ENCODE results near the gene ANKMY1. TPM values are rescaled to one million over a fixed set of nuclear protein-coding genes. Genes with fewer than 3 reads are reported as not detected.

Gene ANKMY1
- total RNA-seq, 1 donor from 2014 or later, result 5.3 TPM

GRCh38 chr2:240461471-240462072, 96.2 kb downstream of the ANKMY1 start:
- DNase-seq (ENCODE audit: low read depth, low spot score), result no peak

DNA sequence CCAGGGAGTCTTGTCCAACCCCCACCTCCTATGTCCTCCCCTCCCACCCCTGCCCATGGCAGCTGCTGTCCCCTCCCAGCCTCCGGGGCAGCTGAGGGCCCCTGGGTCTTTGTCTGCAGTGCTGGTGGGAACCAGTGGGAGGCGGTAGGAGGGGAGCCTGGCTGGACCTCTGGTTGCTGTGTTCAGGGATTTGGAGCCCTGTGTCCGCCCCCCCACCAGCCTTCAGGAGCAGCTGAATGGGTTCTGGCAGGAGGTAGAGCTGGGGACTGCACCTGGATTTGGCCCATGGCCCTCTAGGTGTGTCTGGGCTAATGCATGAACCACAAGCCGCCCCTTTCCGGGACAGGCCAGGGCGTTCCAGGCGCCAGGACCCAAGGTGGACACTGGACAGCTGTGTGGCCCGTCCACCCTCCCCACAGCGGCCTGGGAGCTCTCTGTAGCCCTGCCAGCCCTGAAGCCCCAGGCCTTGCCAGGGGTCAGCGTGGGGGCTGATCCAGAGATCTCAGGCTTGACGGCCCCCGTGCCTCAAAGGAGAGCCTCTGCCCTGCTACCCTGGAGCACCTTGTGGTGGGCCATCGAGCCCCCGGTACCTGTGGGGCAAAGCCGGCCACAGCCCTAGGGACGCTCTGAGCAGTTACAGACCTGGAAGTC, 96.9 kb downstream of the ANKMY1 start:
- no peak for DNase-seq (ENCODE audit: low read depth, low spot score)

DNA sequence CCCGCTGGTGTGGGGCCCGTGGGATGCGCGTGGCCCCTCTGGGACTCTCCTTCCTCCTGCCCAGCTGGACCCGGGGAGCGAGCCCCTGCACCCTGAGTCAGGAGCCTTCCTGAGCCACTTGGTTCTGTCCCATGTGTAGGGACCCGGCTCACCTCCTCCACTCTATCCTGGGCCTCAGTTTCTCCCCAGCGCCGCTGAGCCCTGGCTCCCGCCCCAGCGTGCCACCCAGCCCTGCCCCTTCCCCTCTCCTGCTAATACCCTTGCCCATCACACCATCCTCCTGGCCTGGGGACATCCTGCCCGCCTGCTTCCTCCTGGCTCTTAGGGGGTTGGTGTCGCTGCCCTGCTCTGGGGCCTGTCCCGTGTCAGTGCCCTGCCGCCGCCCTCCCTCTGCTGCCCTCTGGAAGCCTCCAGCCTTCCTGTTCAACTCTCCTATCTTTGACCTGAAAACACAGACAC, 97.5 kb downstream of the ANKMY1 start:
- DNase-seq (ENCODE audit: low read depth, low spot score), result no peak

- DNase-seq (ENCODE audit: low read depth, low spot score), result no peak
Observed at GRCh38 chr2:240459401-240460252, 98.2 kb downstream of the ANKMY1 start.

- DNase-seq (ENCODE audit: low read depth, low spot score), result no peak
Observed at GRCh38 chr2:240458900-240459391, 98.8 kb downstream of the ANKMY1 start.

DNA sequence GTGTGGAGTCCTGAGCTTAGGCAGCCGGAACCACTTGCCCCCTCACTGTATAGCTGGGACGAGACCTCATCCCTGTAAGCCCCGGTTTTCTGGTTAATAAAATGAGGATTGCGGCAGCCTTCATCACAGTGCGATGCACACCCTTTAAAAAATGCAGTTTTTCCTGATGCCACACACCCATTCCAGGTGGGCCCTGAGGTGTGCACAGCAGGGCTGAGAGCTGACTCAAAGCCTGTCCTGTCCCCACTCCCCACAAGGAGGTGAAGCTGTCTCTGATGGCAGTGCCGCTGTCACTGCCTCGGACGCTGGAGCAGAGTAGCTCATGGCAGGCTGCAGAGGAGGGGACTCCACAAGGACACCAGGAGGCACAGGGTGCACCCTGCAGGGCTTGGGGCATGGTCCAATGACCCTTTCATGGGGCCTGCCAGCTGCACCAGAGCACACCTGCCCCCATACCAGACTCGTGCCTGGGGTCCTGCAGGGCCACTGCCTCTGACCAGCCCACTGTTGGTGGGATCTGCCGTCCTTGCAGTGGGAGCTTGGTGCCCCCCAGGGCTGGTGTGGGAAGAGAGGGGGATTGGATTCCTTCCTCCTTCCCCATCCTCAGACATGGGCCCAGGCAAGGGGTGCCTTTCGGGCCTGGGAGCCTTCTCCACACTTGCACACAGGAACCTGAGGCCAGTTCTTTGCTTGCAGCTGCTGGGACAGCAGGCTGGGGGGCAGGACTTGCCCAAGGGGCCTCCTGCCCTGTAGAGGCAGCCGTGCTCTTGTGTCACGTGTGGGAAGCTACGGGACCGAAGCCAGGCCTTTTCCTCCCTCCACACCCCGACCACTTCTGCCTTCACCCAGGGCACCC, 99.5 kb downstream of the ANKMY1 start:
- DNase-seq (ENCODE audit: low read depth, low spot score), result no peak

GRCh38 chr2:240457223-240458043, 100.4 kb downstream of the ANKMY1 start:
- DNase-seq (ENCODE audit: low read depth, low spot score), result no peak

DNA sequence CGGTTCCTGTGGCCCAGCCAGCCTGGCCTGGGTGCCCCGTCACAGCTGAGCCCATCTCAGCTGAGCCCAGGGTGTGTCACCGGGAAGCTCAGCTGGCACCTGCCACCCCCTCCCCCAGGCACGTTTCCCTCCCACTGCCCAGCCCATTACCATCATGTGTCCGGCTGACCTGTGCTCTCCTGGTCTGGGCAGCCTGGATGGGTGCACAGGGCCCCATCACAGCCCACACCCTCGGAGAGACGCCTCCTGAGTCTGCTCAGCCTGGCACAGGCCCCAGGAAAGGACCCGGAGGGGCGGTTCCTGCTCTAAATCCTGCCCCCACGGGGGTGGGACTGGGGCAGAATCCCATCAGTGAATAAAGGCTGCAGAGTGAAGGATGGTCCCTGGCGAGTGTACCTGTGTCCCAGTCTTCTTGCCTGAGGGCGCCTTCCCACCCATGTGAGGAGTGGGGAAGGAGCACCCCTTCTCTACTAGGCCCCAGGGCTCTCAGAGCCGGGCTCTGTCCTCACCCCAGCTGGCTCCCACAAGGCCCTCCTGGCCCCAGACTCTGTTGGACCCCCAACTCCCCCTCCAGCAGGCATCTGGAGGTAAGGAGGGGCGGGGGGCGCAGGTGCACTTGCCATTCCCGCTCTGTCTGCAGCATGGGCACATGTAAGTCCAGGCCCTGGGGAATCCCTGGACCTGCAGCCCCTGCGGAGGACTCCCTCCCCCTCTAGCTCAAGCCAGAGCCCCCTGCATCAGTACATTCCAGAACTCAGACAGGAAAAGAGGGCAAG, 101.2 kb downstream of the ANKMY1 start:
- no peak for DNase-seq (ENCODE audit: low read depth, low spot score)

- no peak for DNase-seq (ENCODE audit: low read depth, low spot score)
Observed at GRCh38 chr2:240455647-240456446, 101.9 kb downstream of the ANKMY1 start.

DNA sequence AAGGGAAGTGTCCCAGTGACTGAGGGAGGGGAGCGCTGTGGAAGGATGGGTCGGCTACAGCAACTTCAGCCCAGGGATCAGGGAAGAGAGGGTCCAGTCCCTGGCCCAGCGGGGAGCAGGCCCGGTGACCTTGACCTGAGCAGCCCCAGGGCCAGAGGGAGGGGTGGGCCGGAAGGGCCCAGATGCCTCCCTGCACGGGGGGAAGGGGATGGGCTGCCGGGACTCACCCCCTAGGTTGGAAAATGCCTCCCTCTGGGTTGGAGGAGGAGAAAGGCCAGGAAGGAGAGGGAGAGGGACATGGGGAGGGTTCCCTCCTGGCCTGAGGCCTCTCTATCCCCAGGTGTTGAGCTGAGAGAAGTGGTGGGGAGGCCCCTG, 102.5 kb downstream of the ANKMY1 start:
- DNase-seq (ENCODE audit: low read depth, low spot score), result no peak

DNA sequence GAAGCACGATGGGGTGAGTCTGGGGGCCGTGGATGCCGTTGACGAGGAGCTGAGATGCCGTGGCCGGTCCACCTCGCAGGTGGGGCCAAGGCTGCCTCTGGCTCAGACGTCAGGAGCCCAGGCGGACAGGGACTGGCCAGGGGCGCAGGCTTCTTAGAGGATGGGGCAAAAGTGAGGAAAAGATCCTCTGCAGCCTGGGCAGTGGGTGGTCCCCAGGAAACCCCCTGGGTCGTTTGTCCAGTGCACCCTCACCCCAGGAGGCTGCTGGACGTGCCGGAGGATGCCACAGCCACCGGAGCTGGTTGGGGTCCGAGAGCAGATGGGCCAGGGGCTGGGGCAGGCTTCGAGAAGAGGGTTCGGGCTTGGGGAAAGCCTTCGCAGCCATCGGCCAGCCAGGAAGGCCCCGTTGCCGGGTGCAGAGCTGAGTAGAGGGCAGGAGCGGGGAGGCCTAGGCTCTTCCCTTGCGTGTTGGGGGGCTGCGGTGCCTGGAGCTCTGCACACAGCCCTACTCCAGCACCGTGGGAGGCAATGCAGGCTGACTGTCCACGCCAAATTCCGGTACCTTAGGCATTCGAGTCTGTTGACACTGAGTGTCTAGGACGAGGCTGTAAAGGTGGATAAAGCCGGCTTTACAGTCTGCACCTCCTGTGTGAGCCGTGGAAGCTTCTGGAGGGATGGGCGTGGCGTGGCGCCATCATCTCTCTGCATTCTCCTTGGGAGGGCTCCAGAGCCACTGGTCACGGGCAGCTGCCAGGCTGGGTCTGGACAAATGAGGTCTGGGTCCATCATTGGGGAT, 103.5 kb downstream of the ANKMY1 start:
- DNase-seq (ENCODE audit: low read depth, low spot score), result no peak

DNA sequence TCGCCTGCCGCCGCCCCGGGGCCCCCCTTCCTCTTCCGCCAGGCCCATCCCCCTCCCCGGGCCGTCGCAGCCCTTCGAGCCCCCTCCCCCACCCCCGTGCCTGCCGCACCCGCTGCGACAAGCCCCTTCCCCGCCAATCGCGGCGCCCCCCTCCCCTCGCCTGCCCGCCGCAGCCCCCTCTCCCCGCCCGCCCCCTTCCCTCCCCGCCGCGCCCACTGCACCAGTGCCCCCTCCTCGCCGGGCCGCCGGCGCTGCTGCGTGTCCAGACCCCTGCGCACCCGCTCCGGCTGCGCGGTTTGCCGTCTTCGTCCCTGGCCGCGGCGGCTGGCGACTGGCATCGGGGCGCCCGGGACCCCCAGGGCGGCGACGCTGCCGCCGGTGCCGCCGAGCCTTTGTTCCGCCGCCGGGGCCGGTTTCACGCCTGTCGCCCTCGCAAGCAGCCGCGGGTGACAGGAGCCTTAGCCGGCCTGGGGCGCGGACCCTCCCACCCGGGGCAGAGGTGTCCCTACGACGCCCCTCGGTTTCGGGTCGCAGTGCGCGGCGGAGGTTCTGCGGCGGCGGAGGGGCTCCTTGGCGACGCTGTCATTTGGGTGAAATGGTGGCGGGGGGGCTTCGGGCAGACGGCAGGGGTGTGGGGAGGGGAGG, 104.2 kb downstream of the ANKMY1 start:
- DNase-seq (ENCODE audit: low read depth, low spot score), result no peak

GRCh38 chr2:240452462-240453256, 105.1 kb downstream of the ANKMY1 start:
- no peak for DNase-seq (ENCODE audit: low read depth, low spot score)

GRCh38 chr2:240451791-240452461, 105.9 kb downstream of the ANKMY1 start:
- no peak for DNase-seq (ENCODE audit: low read depth, low spot score)

DNA sequence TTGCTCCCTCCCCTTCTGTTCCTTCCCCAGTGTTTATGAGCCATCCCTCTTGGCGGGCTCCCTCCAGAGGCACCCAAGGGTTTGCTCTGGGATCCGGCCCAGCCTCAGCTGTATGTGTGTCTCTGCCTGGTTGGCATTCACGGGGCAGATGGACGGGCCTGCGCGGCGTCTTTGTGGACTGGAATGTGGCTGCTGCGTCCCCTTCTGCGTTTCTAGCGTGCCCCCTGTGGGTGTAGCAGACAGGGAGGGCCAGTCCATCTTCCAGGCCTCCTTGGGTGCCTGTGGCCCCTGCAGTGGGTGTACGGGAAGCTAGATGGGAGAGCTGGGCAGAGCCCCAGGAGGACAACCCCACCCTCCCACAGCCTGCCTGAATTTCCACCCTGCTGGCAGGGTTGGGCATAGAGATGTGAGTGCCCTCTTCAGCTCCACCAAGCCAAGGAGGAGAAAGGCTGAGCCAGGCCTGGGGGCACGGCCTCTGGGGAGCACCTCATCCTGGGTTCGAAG, 106.6 kb downstream of the ANKMY1 start:
- DNase-seq (ENCODE audit: low read depth, low spot score), result no peak
